Prostate gland (tissue), 2 donors: Measurements from ENCODE around the gene GPR31.
"Not testable (repeated sequence)": the region's sequence is repeated elsewhere in the genome, so short reads cannot be mapped to it uniquely, and the experiment has no call there.

ENCODE experiments used
- CTCF ChIP-seq, 4 experiments: fragments of 200-600 bp in 2 of 4; fragments of 450-650 bp in 2 of 4; sonication (generic) in 2 of 4; IDR thresholded peaks; 1 replicate in 3 of 4; 2 replicates in 1 of 4; pipeline ENCODE4 v1.5.1; 2016 to 2019; ENCODE audit warnings: antibody characterized with exemption in 4 of 4, mild to moderate bottlenecking in 2 of 4, moderate library complexity in 2 of 4
- POLR2A ChIP-seq: fragments of 450-650 bp; IDR thresholded peaks from one replicate; pipeline ENCODE4 v1.6.1; 2016; ENCODE audit warnings: antibody characterized with exemption, mild to moderate bottlenecking

DNA sequence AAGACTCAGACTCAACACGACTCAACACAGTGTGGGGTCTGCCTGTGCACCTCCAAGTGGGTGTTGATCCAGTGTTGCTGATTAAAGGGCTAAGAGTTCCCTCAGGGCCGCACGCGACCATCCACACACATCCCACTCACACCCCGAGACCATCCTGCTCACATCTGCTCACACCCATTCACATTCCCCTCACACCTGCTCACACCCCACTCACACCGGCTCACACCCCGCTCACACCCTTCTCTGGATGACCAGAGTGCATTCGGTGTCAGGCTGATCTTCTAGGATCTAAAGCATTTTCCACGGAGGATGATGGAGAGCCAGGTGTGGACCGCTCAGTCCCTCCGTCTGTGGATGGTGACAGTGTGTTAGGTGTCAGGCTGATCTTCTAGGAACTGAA lies 13.5 kb upstream of the GPR31 start:
- TF ChIP-seq POLR2A; CTCF (IDR thresholded peaks at IDR 0.05): not testable (repeated sequence)
